KMS-11 (cell line): ENCODE data around the gene LFNG.
A peak's percentile ranks its signal among the peaks of the same experiment; 100 is the strongest.
"Not testable (repeated sequence)": the region's sequence is repeated elsewhere in the genome, so short reads cannot be mapped to it uniquely, and the experiment has no call there.

Experiments
- H2AFZ ChIP-seq: fragments of 200-600 bp; sonication (generic); 2 replicates; pipeline ENCODE4 v1.6.1; 2016; ENCODE audit warnings: antibody characterized with exemption, mixed run types, low read depth
- H3K27ac ChIP-seq: fragments of 200-600 bp; sonication (generic); 2 replicates; pipeline ENCODE4 v1.6.1; 2016; ENCODE audit warnings: mild to moderate bottlenecking, mixed run types
- H3K27me3 ChIP-seq: fragments of 200-600 bp; sonication (generic); 2 replicates; pipeline ENCODE4 v1.6.1; 2017; ENCODE audit warnings: mild to moderate bottlenecking, low read depth, mixed run types, moderate library complexity; ENCODE audit not compliant: insufficient read depth
- H3K36me3 ChIP-seq: fragments of 200-600 bp; sonication (generic); 2 replicates; pipeline ENCODE4 v1.6.1; 2017; ENCODE audit warnings: mild to moderate bottlenecking, mixed run types; ENCODE audit not compliant: insufficient read depth
- H3K4me1 ChIP-seq: fragments of 200-600 bp; sonication (generic); 2 replicates; pipeline ENCODE4 v1.6.1; 2016; ENCODE audit warnings: mild to moderate bottlenecking, low read depth, mixed run types; ENCODE audit not compliant: poor library complexity, severe bottlenecking
- H3K4me2 ChIP-seq: fragments of 200-600 bp; sonication (generic); 2 replicates; pipeline ENCODE4 v1.7.0; 2016; ENCODE audit warnings: mild to moderate bottlenecking, mixed run types
- H3K4me3 ChIP-seq: fragments of 200-600 bp; sonication (generic); IDR thresholded peaks from 2 replicates; pipeline ENCODE4 v1.6.1; 2017; ENCODE audit warnings: low read depth, low read length, mixed read lengths; ENCODE audit not compliant: insufficient read depth
- H3K79me2 ChIP-seq: fragments of 200-600 bp; sonication (generic); 2 replicates; pipeline ENCODE4 v1.6.1; 2016; ENCODE audit warnings: low read depth, mixed run types; ENCODE audit not compliant: insufficient read depth
- H3K9ac ChIP-seq: fragments of 200-600 bp; sonication (generic); 2 replicates; pipeline ENCODE4 v1.6.1; 2016; ENCODE audit warnings: mild to moderate bottlenecking, mixed run types
- H4K20me1 ChIP-seq: fragments of 200-600 bp; sonication (generic); 2 replicates; pipeline ENCODE4 v1.6.1; 2016; ENCODE audit warnings: mild to moderate bottlenecking, mixed run types; ENCODE audit not compliant: insufficient read depth
- TF ChIP-seq, protein P1 (sequence below): fragments of 200-600 bp; sonication (generic); conservative IDR thresholded peaks from 2 replicates; pipeline ENCODE4 v1.6.1; 2017; ENCODE audit warnings: low read depth, mild to moderate bottlenecking, antibody characterized with exemption, low read length, moderate library complexity, mixed read lengths

LFNG gene

DNA sequence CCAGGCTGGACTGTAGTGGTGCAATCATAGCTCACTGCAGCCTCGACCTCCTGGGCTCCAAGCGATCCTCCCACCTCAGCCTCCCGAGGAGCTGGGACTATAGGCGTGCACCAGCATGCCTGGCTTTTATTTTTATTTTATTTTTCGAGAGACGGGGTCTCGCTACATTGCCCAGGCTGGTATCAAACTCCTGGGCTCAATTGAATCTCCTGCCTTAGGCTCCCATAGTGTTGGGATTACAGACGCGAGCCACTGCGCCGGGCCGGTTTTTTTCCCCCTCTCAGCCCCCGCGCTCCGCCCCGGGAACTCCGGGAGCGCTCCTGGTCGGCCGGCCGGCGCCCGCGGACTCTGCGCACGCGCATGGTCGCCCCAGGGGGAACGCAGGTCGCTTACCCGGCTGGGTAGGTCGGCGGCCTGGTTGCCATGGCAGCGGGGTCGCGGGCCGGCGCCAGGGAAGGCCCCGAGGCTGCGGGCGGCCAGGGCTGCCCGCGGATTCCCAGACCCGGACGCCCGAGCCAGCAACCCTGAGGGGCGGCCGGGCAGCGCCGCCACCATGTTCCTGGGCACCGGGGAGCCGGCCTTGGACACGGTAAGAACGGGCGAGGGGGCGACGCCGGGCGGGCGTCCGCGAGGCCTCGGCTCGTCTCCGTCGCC is 39.2 kb downstream of the LFNG start, which contains the start of gene IQCE:
IQCE (plus strand) TSS at position 351 of the 654 bp plus-strand sequence; CDS start at position 554, 203 bp downstream.
- Histone ChIP-seq H3K79me2 (peaks cover 17% of the 10 kb centered on the region; the same call in 1 of the 2 replicates), H3K27ac (peak within 1 kb of the TSS; percentile 51), H3K4me2 (peak within 1 kb of the TSS; percentile 62), H3K27me3 (no peaks in the 10 kb centered on the region), H3K9ac (peak within 1 kb of the TSS; percentile 58), H3K36me3 (no peaks in the 10 kb centered on the region), H3K4me1 (peaks cover 45% of the 10 kb centered on the region), H3K4me3 (no peak within 1 kb of the TSS), H2AFZ (peak within 1 kb of the TSS; percentile 79), H4K20me1 (no peaks in the 10 kb centered on the region)
- TF ChIP-seq, protein P1, sequence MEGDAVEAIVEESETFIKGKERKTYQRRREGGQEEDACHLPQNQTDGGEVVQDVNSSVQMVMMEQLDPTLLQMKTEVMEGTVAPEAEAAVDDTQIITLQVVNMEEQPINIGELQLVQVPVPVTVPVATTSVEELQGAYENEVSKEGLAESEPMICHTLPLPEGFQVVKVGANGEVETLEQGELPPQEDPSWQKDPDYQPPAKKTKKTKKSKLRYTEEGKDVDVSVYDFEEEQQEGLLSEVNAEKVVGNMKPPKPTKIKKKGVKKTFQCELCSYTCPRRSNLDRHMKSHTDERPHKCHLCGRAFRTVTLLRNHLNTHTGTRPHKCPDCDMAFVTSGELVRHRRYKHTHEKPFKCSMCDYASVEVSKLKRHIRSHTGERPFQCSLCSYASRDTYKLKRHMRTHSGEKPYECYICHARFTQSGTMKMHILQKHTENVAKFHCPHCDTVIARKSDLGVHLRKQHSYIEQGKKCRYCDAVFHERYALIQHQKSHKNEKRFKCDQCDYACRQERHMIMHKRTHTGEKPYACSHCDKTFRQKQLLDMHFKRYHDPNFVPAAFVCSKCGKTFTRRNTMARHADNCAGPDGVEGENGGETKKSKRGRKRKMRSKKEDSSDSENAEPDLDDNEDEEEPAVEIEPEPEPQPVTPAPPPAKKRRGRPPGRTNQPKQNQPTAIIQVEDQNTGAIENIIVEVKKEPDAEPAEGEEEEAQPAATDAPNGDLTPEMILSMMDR = no peak

DNA sequence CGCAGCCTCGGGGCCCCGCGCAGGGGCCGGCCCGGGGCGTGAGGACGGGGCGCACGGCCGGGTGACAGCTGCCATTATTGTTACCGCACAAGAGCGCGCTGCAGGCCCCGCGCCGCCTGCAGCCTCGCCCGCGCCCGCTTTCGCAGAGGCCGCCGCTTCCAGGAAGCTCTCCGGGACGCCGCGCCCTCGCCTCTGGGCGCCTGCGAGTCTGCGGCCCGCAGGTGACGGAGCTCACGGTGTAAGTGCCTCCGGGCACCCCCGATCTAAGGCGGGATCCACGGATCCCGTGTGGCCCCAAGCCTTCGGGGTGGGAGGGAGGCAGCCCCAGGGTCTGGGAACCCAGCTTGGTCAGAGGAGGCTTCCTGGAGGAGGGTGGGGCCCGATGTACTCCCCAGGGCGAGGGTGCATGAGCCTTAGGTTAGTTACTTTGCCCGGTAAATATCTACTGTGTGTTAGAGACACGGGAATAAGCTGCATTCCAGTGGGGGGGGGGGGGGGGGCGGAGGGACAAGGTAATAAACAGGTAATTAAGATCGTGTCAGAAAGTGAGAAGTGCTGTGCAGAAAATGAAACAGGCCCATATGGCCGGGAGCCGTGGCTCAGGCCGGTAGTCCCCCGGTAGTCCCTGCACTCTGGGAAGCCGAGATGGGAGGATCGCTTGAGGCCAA is 39.8 kb downstream of the LFNG start:
- peak overlapping the region; percentile 79 for H2AFZ ChIP-seq
- H3K4me1 ChIP-seq = peaks cover 39% of the 10 kb centered on the region
- peak overlapping the region; percentile 58 for H3K9ac ChIP-seq
- H3K79me2 ChIP-seq = peaks cover 13% of the 10 kb centered on the region; the same call in 1 of the 2 replicates
- TF ChIP-seq, protein P1 = no peak
- no peaks in the 10 kb centered on the region for H3K27me3 ChIP-seq
- no peaks in the 10 kb centered on the region for H3K36me3 ChIP-seq
- no peaks in the 10 kb centered on the region for H4K20me1 ChIP-seq
- no peak overlapping the region for H3K4me3 ChIP-seq
- peak overlapping the region; percentile 51 for H3K27ac ChIP-seq
- peak overlapping the region; percentile 62 for H3K4me2 ChIP-seq

DNA sequence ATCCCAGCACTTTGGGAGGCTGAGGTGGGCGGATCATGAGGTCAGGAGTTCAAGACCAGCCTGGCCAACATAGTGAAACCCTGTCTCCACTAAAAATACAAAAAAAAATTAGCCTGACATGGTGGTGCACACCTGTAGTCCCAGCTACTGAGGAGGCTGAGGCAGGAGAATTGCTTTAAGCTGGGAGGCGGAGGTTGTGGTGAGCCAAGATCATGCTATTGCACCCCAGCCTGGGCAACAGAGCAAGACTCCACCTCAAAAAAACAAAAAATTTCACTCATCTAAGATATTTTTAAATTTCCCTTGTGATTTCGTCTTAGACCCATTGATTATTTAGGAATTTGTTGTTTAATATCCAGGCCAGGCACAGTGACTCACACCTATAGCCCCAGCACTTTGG is 44.4 kb downstream of the LFNG start:
- H3K4me2 ChIP-seq, H3K27me3 ChIP-seq, H2AFZ ChIP-seq, H4K20me1 ChIP-seq, H3K36me3 ChIP-seq, H3K4me3 ChIP-seq, H3K79me2 ChIP-seq, H3K27ac ChIP-seq, H3K9ac ChIP-seq: not testable (repeated sequence)
- peaks cover 56% of the 10 kb centered on the region for H3K4me1 ChIP-seq

DNA sequence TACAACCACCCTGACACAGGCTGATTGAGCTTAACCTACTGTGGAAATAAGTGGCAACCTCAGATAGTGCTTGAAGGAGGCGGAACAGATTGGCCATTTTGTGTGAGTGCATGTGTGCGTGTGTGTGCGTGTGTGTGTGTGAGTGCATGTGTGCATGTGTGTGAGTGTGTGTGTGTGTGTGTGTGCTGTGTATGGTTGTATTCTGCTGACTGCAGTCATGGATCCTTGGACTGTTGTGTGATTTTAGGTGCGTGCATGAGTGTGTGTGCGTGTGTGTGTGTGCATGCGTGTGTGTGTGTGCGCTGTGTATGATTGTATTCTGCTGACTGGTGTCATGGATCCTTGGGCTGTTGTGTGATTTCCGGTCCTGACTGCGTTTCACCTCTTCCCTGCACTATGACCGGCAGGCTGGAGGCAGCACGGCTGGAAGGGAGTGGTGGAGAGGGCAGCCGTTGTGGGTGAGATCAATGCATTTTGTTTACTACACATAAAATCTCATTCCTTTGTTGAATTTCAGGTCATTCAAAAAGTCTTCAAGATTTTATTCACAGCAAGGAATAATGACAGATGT is 45.5 kb downstream of the LFNG start:
- no peaks in the 10 kb centered on the region for H4K20me1 ChIP-seq
- H3K27ac ChIP-seq = no peak overlapping the region
- no peak overlapping the region for H3K4me3 ChIP-seq
- no peak overlapping the region for H3K4me2 ChIP-seq
- H3K36me3 ChIP-seq = no peaks in the 10 kb centered on the region
- peaks cover 8% of the 10 kb centered on the region; the same call in 1 of the 2 replicates for H3K79me2 ChIP-seq
- peaks cover 53% of the 10 kb centered on the region for H3K4me1 ChIP-seq
- no peaks in the 10 kb centered on the region for H3K27me3 ChIP-seq
- TF ChIP-seq, protein P1 = no peak
- no peak overlapping the region for H3K9ac ChIP-seq
- no peak overlapping the region for H2AFZ ChIP-seq
